Naive thymus-derived CD4-positive, alpha-beta T cell (primary cell): ENCODE data around the gene RPL38. TPM values are rescaled to one million over a fixed set of nuclear protein-coding genes. Genes with fewer than 3 reads are reported as not detected.
A peak's percentile ranks its signal among the peaks of the same experiment; 100 is the strongest.

Experiments used
- ATAC-seq: fragments of 150-1000 bp; cut with Tn5 transposase; 2 replicates; pipeline ENCODE4 v1.10.0; 2021; ENCODE audit warnings: mild to moderate bottlenecking, moderate library complexity
- CTCF ChIA-PET: fragments of 350-600 bp; sonication (Branson Sonifier 250); formaldehyde crosslinking; loops from one replicate; lab custom pipeline; 2021; ENCODE audit warnings: antibody characterized with exemption; lab: Charles Lee
- POLR2A ChIA-PET: fragments of 350-600 bp; sonication (Branson Sonifier 250); formaldehyde crosslinking; loops from one replicate; lab custom pipeline; 2021; ENCODE audit warnings: antibody characterized with exemption, inconsistent platforms; lab: Charles Lee
- DNase-seq, 9 donors: peaks; one replicate each; pipeline versions ENCODE4 v3.0.0 to v3.0.0-alpha.2; 2020 to 2022; ENCODE audit warnings: mixed read lengths in 1 of 9
- H3K27ac ChIP-seq: one replicate; pipeline ENCODE4 v1.7.0; 2013; ENCODE audit warnings: mild to moderate bottlenecking, low read depth, low read length, moderate library complexity
- H3K27me3 ChIP-seq, 2 donors: one replicate each; pipeline ENCODE4 v1.7.0; 2013; ENCODE audit warnings: low read length in 2 of 2, mild to moderate bottlenecking in 2 of 2, moderate library complexity in 2 of 2; ENCODE audit not compliant: control insufficient read depth in 2 of 2, insufficient read depth in 2 of 2
- H3K36me3 ChIP-seq, 3 experiments: 1 replicate in 2 of 3; 2 replicates in 1 of 3; pipeline ENCODE4 v1.7.0; 2013; ENCODE audit warnings: low read length in 3 of 3, mild to moderate bottlenecking in 3 of 3, moderate library complexity in 1 of 3; ENCODE audit not compliant: insufficient read depth in 3 of 3, control insufficient read depth in 2 of 3
- H3K4me1 ChIP-seq, 2 donors: one replicate each; pipeline ENCODE4 v1.7.0; 2013; ENCODE audit warnings: low read length in 2 of 2, mild to moderate bottlenecking in 2 of 2, moderate library complexity in 1 of 2; ENCODE audit not compliant: control insufficient read depth in 2 of 2, insufficient read depth in 2 of 2
- H3K4me3 ChIP-seq: 2 replicates; pipeline ENCODE4 v1.7.0; 2013; ENCODE audit warnings: mild to moderate bottlenecking, low read length
- H3K9me3 ChIP-seq, 3 experiments: 1 replicate in 2 of 3; 2 replicates in 1 of 3; pipeline ENCODE4 v1.7.0; 2013; ENCODE audit warnings: low read length in 3 of 3; ENCODE audit not compliant: control insufficient read depth in 2 of 3
- H3K27ac Mint-ChIP-seq, 9 donors: one replicate each; pipeline ENCODE4 v1.8.0; 2020 to 2022; ENCODE audit warnings: mixed read lengths in 9 of 9, mild to moderate bottlenecking in 8 of 9, moderate library complexity in 5 of 9, inconsistent platforms in 2 of 9
- H3K27me3 Mint-ChIP-seq, 5 donors: one replicate each; pipeline ENCODE4 v1.8.0; 2021 to 2022; ENCODE audit warnings: mixed read lengths in 5 of 5, mild to moderate bottlenecking in 1 of 5
- H3K36me3 Mint-ChIP-seq, 5 donors: one replicate each; pipeline ENCODE4 v1.8.0; 2020 to 2022; ENCODE audit warnings: mixed read lengths in 5 of 5, mild to moderate bottlenecking in 3 of 5, inconsistent platforms in 1 of 5
- H3K4me1 Mint-ChIP-seq, 7 donors: one replicate each; pipeline ENCODE4 v1.8.0; 2020 to 2022; ENCODE audit warnings: mixed read lengths in 7 of 7, mild to moderate bottlenecking in 3 of 7, inconsistent platforms in 1 of 7
- H3K4me3 Mint-ChIP-seq, 10 donors: one replicate each; pipeline ENCODE4 v1.8.0; 2020 to 2022; ENCODE audit warnings: mild to moderate bottlenecking in 10 of 10, mixed read lengths in 10 of 10, moderate library complexity in 6 of 10, inconsistent platforms in 2 of 10
- H3K9me3 Mint-ChIP-seq, 11 donors: one replicate each; pipeline ENCODE4 v1.8.0; 2020 to 2022; ENCODE audit warnings: mixed read lengths in 11 of 11, mild to moderate bottlenecking in 4 of 11, inconsistent platforms in 1 of 11, moderate library complexity in 1 of 11
- intact Hi-C, 2 donors: fragments of 100-400 bp; cut with micrococcal nuclease; formaldehyde crosslinking; loops; one replicate each; pipeline ENCODE4 v1.15.1; 2023
- polyA plus RNA-seq, 2 donors: library from polyadenylated mRNA; unstranded; fragments of 300-500 nt; fragmentation: Illumina TruSeq; gene quantifications; one replicate each; pipeline ENCODE4 v1.2.3, GENCODE V29; 2021
- total RNA-seq, 6 experiments: library from RNA in 5 of 6; stranded (reverse) in 5 of 6; gene quantifications; 1 replicate in 5 of 6; 2 replicates in 1 of 6; pipeline ENCODE4 v1.2.3 and lab custom pipeline; 2021 to 2026

RPL38 gene
- total and polyA plus RNA-seq, 7 experiments from 2014 or later = 1,097 to 2,553 (median 2,002) TPM

DNA sequence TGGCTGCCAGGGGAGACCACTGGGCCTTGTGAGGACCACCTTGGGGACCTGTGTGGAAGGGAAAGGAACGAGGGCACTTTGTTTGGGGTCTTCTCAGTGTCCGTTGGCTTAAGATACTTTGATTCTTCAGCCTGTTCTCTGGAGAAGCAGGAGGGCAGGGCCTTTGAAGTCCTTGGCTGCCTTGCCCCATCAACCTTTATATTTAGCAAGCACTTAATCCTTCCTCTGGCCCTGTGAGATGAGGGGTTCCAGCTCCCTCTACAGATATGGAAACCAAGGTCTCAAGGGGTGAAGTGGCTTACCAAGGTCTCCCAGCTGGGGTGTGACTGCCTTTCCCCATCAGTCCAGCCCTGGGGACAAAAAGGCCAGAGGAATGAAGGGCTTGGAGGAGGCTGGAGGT, 38.4 kb downstream of the RPL38 start:
- H3K9me3 Mint-ChIP-seq = no peaks in the 10 kb centered on the region
- peaks cover 0 to 3% (median 0%) of the 10 kb centered on the region in 7 donors for H3K4me1 Mint-ChIP-seq
- DNase-seq = no peak
- H3K4me1 ChIP-seq = no peaks in the 10 kb centered on the region
- ATAC-seq = no peak
- no peak overlapping the region for H3K27ac Mint-ChIP-seq
- no peak overlapping the region for H3K27ac ChIP-seq
- peaks cover 0 to 4% (median 0%) of the 10 kb centered on the region in 3 experiments for H3K36me3 ChIP-seq
- intact Hi-C loops = no loop called here
- no peak overlapping the region for H3K4me3 ChIP-seq
- H3K9me3 ChIP-seq = no peaks in the 10 kb centered on the region
- H3K4me3 Mint-ChIP-seq = no peak overlapping the region
- no peaks in the 10 kb centered on the region for H3K27me3 Mint-ChIP-seq
- no peaks in the 10 kb centered on the region for H3K27me3 ChIP-seq
- ChIA-PET POLR2A (no interaction called here), CTCF (no interaction called here)
- H3K36me3 Mint-ChIP-seq = peaks cover 0 to 8% (median 5%) of the 10 kb centered on the region in 5 donors

DNA sequence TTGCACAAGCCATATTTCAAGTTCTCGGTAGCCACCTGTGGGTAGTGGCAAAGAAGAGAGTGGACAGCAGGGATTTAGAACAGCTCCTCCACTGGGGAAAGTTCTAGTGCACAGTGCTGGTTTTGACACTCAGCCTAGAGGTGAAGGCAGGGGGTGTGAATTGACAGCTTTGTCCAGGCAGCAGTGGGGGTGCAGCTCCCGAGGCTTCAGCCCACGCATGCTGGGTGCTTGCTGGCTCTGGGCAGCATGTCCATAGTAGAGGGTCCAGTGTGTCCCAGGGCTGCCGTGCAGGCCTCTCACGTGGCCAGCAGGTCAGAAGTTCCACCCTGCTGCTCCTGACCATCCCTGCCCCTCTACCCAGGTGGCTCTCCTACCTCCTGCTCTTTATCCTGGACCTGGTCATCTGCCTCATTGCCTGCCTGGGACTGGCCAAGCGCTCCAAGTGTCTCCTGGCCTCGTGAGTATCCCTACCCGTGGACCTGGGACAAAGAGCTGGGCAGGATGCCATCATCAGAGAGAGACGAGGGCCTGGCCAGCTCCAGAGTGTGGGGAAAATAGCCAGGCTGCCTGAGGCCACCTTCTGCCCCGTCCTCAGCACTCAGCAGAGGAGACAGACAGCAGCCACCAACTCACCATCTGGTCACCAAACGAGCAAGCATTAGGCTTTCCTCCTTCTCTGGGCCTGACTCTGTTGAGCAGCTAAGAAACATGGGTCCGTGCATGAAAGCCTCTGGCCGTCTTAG, 39.7 kb downstream of the RPL38 start:
- H3K4me1 ChIP-seq = no peaks in the 10 kb centered on the region
- H3K4me1 Mint-ChIP-seq = peaks cover 0 to 3% (median 0%) of the 10 kb centered on the region in 7 donors
- H3K36me3 ChIP-seq = peaks cover 0 to 4% (median 0%) of the 10 kb centered on the region in 3 experiments
- no peak overlapping the region for H3K4me3 ChIP-seq
- no peak overlapping the region for H3K27ac ChIP-seq
- H3K9me3 ChIP-seq = no peaks in the 10 kb centered on the region
- peak overlapping the region in 1 of 9 donors; percentile 54 for H3K27ac Mint-ChIP-seq
- no peaks in the 10 kb centered on the region for H3K27me3 Mint-ChIP-seq
- ChIA-PET POLR2A (no interaction called here), CTCF (no interaction called here)
- no peaks in the 10 kb centered on the region for H3K9me3 Mint-ChIP-seq
- H3K36me3 Mint-ChIP-seq = peaks cover 0 to 8% (median 5%) of the 10 kb centered on the region in 5 donors
- H3K4me3 Mint-ChIP-seq = no peak overlapping the region
- intact Hi-C loops = no loop called here
- DNase-seq (no peak), ATAC-seq (no peak)
- no peaks in the 10 kb centered on the region for H3K27me3 ChIP-seq

DNA sequence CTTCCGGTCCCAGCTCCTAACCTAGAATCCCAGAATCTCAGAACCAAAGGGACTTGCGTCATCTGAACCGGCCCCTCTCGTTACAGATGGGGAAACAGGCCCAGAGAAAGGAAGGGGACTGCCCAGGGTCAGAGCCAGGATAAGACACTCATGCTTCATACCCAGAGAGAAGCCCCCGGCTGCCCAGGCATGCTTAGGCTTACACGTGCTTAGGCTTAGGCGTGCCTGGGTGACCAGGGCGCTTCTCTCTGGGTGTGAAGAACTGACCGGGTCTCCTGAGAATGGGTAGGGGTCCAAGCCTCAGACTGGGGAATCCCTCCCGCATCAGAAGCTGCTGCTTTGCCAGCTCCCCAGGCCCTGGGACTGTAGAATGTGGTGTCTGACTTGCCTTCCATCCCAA, 40.6 kb downstream of the RPL38 start:
- Histone ChIP-seq H3K4me3 (no peak overlapping the region), H3K4me1 (no peaks in the 10 kb centered on the region), H3K27me3 (no peaks in the 10 kb centered on the region), H3K27ac (no peak overlapping the region), H3K9me3 (no peaks in the 10 kb centered on the region), H3K36me3 (peaks cover 0 to 4% (median 0%) of the 10 kb centered on the region in 3 experiments)
- Mint-ChIP-seq H3K4me1 (peaks cover 0 to 6% (median 0%) of the 10 kb centered on the region in 7 donors), H3K27me3 (no peaks in the 10 kb centered on the region), H3K36me3 (peaks cover 0 to 8% (median 5%) of the 10 kb centered on the region in 5 donors), H3K4me3 (no peak overlapping the region), H3K27ac (no peak overlapping the region), H3K9me3 (no peaks in the 10 kb centered on the region)
- intact Hi-C loops = no loop called here
- no peak for DNase-seq
- ATAC-seq = no peak
- ChIA-PET POLR2A (no interaction called here), CTCF (no interaction called here)

DNA sequence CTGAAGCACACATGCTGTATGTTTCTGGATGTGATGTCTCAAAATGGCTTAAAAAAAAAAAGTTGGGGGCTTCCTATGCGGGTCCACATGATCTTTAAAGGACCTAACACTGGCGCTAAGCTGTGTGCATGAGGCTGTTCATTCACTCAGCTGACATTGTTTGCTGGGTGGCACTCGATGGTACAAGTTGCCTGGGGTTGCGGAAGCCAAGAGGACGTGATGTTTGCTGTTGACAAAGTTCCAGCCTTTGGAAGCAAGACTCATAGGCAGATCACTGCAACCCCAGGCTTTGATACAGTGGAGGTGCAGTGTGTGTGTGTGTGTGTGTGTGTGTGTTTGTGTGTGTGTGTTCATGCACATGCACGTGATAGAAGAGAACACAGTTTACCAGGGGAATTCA, 41.1 kb downstream of the RPL38 start:
- H3K27me3 ChIP-seq = no peaks in the 10 kb centered on the region
- Mint-ChIP-seq H3K36me3 (peaks cover 0 to 7% (median 3%) of the 10 kb centered on the region in 5 donors), H3K4me1 (peaks cover 0 to 6% (median 0%) of the 10 kb centered on the region in 7 donors), H3K9me3 (no peaks in the 10 kb centered on the region), H3K27me3 (no peaks in the 10 kb centered on the region), H3K4me3 (no peak overlapping the region), H3K27ac (no peak overlapping the region)
- ChIA-PET POLR2A (no interaction called here), CTCF (interaction anchor here (0.5 kb wide), 1 partner anchor 315 kb away, joined by 3 read pairs; no protein-coding TSS in a partner anchor)
- no peak overlapping the region for H3K4me3 ChIP-seq
- peaks cover 0 to 4% (median 0%) of the 10 kb centered on the region in 3 experiments for H3K36me3 ChIP-seq
- no peak overlapping the region for H3K27ac ChIP-seq
- H3K9me3 ChIP-seq = no peaks in the 10 kb centered on the region
- H3K4me1 ChIP-seq = no peaks in the 10 kb centered on the region
- ATAC-seq = no peak
- intact Hi-C loops = no loop called here
- DNase-seq = no peak

DNA sequence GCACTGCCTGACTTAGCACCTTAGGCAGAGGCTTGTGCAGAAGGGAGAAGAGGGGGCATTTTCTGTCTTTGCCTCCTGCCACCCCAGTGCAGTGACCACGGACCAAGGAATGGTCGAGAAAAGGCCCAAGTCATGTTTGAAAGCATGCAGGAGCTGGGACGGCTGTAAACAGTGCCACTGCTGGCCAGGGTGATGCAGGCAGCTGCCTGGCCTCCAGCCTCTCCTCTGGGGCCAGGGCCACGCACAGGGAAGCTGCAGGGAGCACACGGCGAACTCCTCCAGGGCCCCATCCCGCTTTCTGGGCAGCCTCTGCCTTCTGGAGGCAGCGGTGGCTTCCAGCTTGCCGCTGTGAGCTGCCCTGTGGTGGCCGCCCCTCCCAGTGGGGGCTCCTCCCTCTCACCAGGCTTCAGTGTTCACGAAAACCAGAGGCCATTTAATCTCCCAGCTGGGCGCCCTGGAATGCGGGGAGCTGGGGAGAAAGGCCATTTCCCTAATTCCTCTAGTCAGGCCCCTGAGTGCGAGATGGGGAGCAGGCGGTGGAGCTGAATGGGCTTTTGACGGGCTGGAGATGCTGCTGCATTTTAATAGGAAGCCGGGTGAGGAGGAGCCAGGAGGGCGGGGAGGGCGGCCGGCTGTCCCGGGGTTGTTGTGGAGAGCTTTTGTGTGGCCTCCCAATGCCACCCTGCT, 41.8 kb downstream of the RPL38 start:
- no peaks in the 10 kb centered on the region for H3K9me3 ChIP-seq
- H3K27me3 Mint-ChIP-seq = no peaks in the 10 kb centered on the region
- H3K36me3 ChIP-seq = peaks cover 0 to 4% (median 0%) of the 10 kb centered on the region in 3 experiments
- H3K36me3 Mint-ChIP-seq = peaks cover 0 to 3% (median 0%) of the 10 kb centered on the region in 5 donors
- no peaks in the 10 kb centered on the region for H3K27me3 ChIP-seq
- intact Hi-C loops = no loop called here
- no peak overlapping the region for H3K27ac Mint-ChIP-seq
- H3K4me3 Mint-ChIP-seq = no peak overlapping the region
- no peak overlapping the region for H3K4me3 ChIP-seq
- H3K4me1 Mint-ChIP-seq = peaks cover 0 to 6% (median 0%) of the 10 kb centered on the region in 7 donors
- H3K27ac ChIP-seq = no peak overlapping the region
- POLR2A ChIA-PET = no interaction called here
- no peaks in the 10 kb centered on the region for H3K4me1 ChIP-seq
- DNase-seq (no peak), ATAC-seq (no peak)
- CTCF ChIA-PET = interaction anchor here (0.5 kb wide), 1 partner anchor 314 kb away, joined by 3 read pairs; no protein-coding TSS in a partner anchor
- H3K9me3 Mint-ChIP-seq = no peaks in the 10 kb centered on the region

DNA sequence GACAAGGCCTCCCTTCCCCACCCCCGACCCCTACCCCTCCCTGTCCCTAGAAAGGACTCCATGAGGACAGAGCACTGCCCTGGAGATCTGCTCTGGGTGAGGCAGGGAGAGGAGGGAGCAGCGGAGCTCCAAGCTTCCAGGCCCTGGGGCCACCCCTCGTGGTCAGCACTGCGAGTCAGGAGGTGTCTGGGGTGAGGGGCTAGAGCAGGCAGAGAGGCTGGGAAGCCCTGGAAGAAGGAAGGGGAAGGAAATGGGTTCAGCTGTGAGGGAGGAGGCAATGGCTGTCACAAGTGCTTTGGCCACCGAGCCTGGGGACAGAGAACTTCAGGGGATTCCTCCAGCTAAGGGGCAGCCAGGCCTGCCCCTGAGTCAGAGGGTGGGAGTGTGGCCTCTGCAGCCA, 42.4 kb downstream of the RPL38 start:
- H3K4me3 Mint-ChIP-seq = no peak overlapping the region
- intact Hi-C loops = no loop called here
- H3K27me3 Mint-ChIP-seq = no peaks in the 10 kb centered on the region
- H3K4me1 Mint-ChIP-seq = peaks cover 0 to 6% (median 0%) of the 10 kb centered on the region in 7 donors
- ChIA-PET CTCF (no interaction called here), POLR2A (no interaction called here)
- no peak overlapping the region for H3K27ac ChIP-seq
- no peaks in the 10 kb centered on the region for H3K9me3 ChIP-seq
- no peaks in the 10 kb centered on the region for H3K9me3 Mint-ChIP-seq
- no peak for DNase-seq
- H3K36me3 Mint-ChIP-seq = peaks cover 0 to 3% (median under 1%) of the 10 kb centered on the region in 5 donors
- ATAC-seq = no peak
- H3K27ac Mint-ChIP-seq = no peak overlapping the region
- peaks cover 0 to 4% (median 0%) of the 10 kb centered on the region in 3 experiments for H3K36me3 ChIP-seq
- no peaks in the 10 kb centered on the region for H3K27me3 ChIP-seq
- no peak overlapping the region for H3K4me3 ChIP-seq
- no peaks in the 10 kb centered on the region for H3K4me1 ChIP-seq
